ENCODE measurements around the gene AQR.
"Not testable (repeated sequence)": the region's sequence is repeated elsewhere in the genome, so short reads cannot be mapped to it uniquely, and the experiment has no call there.

Gene AQR

DNA sequence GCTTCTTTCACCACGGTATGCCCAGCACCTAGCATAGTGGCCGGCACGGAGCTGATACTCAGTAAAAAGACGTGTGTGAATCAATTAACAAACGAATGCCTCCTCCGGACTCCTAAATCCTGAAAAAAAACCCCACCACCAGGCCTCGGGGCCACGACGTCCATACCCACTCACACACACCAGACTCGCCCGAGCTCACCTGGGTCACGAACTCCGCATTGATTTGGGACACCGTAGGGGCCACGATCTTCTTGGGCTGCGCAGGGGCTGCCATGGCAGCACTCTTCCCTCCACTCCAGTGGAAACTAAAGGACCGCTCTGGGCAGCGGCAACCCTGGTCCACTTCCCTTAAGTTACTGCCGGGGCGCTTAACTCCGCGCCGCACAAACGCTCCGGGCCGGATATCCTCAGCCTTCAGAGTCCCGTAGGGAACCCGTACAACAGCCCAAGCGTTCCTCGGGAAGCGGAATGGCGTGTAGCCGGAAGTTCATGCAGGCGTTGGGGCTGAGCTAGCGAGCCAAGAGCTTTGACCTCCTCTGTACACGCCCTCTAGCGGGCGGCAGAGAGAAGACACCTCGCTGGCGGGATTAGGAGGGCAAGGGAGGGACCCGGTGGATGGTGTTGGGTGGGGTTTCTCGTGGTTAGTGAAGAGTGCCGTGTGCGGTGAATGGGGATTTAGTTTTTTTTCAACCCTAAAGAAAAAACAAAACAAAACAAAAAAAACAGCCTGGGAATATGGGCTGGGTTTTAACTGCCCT is at the start of gene AQR:
Gene AQR (minus strand): TSS at position 403 of the 758 bp plus-strand sequence. CDS start 129 bp downstream, at position 274.
- DNase-seq = peak; percentile 95

DNA sequence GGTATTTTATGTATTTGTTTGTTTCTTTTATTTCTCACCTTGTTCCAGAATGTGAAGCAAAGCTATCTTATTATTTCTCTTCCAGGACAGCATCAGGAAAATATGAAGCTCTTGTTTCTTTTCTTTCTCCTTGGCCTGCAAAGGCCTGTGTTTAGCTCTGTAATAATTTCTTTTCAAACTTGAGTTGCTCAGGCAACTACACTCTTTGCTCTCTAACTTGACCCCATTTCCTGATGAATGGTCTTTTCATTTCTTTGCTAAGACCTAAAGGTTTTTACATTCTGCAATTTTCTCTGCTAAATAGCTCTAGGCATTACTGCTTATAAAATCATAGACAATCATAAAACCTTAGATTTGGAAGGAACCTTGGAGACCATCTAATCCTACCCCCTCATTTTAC is 44.7 kb upstream of the AQR start:
- DNase-seq = no peak

- DNase-seq = no peak
Observed at GRCh38 chr15:35013370-35013769, 43.8 kb upstream of the AQR start.

GRCh38 chr15:35007397-35007796 is 37.9 kb upstream of the AQR start:
- no peak for DNase-seq

- no peak for DNase-seq
Observed at GRCh38 chr15:35005933-35006332, 36.4 kb upstream of the AQR start.

GRCh38 chr15:35003928-35004327 is 34.4 kb upstream of the AQR start:
- no peak for DNase-seq

- no peak for DNase-seq
Observed at GRCh38 chr15:35000511-35000910, 31.0 kb upstream of the AQR start.

DNA sequence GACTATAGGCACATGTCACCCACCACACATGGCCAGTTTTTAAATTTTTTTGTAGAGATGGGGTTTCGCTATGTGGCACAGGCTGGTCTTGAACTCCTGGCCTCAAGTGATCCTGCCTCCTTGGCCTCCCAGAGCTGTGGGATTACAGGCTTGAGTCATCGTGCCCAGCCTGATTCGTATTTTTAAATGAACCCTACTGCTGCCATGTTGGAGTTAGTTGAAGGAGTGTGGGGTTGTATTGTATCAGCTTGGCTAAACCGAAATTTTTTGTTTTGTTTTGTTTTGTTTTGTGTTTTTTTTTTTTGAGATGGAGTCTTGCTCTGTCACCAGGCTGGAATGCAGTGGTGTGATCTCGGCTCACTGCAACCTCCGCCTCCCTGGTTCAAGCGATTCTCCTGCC is 30.4 kb upstream of the AQR start:
- DNase-seq = no peak

GRCh38 chr15:34994925-34995324 is 25.4 kb upstream of the AQR start:
- no peak for DNase-seq

- no peak for DNase-seq
Observed at GRCh38 chr15:34993877-34994276, 24.3 kb upstream of the AQR start.

DNA sequence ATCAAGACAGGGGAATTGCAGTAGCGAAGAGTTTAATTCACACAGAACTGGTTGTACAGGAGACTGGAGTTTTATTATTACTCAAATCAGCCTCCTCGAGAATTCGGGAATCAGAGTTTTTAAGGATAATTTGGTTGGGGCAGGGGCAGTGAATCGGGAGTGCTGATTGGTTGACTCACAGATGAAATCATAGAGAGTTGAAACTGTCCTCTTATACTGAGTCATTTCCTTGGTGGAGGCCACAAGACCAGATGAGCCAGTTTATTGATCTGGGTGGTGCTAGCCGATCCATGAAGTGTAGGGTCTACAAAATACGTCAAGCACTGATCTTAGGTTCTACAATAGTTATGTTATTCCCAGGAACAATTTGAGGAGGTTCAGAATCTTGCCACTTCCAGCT is 23.9 kb upstream of the AQR start:
- no peak for DNase-seq

DNA sequence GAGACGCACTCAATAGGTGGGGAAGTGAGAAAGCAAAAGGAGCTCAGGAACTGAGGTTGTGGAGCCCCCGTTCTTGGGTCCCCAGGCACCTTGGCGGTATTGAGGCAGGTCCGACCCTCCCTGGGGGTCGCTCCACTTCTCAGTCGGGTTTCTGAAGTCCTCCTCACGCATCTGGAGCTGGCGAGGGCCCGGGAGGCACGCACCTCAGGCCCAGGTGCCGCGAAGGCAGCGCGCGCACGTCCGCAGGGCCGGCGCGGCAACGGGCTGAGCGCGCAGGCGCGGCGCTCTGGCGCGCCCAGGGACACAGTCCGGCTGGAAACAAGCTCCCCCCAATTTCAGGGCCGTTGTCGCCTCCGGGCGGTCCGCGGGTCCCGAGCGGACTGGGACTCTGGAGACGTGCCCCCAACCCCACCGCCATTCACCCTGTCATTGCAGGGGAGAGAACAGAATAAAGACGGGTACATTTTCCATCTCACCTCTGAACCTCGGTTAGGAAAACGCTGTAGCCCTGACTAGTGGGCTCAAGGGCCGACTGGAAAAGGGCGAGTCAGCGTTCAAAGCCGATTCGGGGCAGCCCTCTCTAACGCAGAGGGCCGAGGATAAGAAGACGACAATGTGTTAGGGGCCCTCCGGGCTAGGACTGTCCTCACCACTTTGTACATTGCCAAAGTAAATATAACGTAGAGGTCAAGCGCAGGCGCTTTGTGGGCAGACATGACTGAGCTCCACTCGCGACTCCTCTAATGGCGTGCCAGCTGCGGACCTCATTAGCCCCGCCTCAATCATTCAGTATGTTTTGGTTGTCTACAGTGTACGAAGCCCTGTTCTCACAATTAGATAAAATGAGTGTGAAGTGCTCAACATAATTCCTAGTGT is 18.7 kb upstream of the AQR start, which contains the start of gene ZNF770:
Gene ZNF770 (minus strand): TSS at position 261 of the 876 bp plus-strand sequence. CDS start 4,853 bp downstream, outside the sequence.
- DNase-seq = peak; percentile 89

- no peak for DNase-seq
Observed at GRCh38 chr15:34987609-34988026, 18.1 kb upstream of the AQR start.

- no peak for DNase-seq
Observed at GRCh38 chr15:34986771-34987480, 17.4 kb upstream of the AQR start.

DNA sequence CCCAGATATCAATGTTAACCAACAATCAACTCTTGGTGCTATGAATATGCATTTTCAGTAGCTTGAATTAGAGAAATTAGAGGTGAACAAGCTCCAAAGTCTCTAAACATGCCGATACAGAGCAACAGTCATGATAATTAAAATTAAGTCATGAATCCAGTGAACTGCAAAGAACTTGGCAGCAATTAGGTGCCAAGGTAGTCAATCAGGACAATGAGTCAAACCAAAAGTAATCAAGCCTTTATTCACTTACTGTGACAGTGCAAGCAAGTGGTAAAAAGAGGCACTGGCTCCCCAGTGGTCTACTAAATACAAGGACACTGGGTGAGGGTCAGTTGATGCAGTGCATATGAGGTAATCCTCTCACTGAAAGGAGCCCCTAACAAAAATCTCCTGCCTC is 16.8 kb upstream of the AQR start:
- no peak for DNase-seq

- DNase-seq = peak; percentile 33
Observed at GRCh38 chr15:34984889-34985630, 15.5 kb upstream of the AQR start.

DNA sequence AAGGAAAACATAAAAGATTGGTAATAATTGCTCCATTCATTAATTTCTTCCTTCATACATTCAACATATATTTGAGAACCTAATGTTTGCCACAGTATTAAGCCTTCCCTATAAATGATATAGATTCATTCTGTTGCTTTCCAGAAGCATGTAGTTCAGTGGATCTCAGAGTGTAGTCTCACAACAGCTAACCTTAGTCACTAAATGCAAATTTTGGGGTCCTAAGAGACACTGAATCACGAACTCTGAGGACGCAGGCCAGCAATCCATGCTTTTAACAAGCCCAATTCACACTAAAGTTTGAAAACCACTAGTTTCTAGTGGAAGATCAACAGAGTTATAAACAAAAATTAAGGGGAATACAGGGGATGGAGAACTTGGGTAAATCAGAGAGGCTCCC is 7.2 kb upstream of the AQR start:
- no peak for DNase-seq

GRCh38 chr15:34976073-34976472 is 6.5 kb upstream of the AQR start:
- DNase-seq = no peak

- no peak for DNase-seq
Observed at GRCh38 chr15:34973512-34973911, 4.0 kb upstream of the AQR start.

DNA sequence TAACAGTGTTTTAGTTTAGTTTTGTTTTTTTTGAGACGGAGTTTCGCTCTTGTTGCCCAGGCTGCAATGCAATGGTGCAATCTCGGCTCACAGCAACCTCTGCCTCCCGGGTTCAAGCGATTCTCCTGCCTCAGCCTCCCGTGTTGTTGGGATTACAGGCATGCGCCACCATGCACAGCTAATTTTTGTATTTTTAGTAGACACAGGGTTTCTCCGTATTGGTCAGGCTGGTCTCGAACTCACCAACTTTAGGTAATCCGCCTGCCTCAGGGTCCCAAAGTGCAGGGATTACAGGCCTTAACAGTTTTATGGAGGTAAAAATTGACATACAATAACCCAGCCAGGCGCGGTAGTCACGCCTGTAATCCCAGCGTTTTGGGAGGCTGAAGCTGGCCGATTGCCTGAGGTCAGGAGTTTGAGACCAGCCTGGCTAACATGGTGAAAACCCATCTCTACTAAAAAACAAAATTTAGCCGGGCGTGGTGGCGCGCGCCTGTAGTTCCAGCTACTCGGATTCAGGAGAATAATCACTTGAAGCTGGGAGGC is 629 bp upstream of the AQR start:
- not testable (repeated sequence) for DNase-seq

DNA sequence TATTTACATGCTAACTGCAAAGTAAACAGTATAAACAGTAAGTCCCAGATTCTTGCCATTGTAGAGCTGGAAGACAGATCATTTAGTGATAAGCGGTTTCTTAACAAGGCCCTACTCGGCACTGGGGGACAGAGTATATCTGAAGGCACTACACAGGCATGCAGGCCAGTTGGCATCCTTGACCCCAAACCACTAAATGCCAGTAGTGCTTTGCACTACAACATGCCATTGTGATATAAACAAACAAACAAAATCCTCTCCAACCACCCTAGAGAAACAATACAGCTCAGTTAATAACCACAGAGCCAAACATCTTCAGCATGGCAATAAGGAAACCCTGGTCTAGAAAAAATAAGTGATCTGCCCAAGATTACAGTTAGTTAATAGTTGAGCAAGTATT is 5.3 kb downstream of the AQR start:
- no peak for DNase-seq

GRCh38 chr15:34953851-34954250 is 15.7 kb downstream of the AQR start:
- DNase-seq = no peak

All from CD4-positive, alpha-beta T cell treated with Interleukin-17A for 1 hour (primary cell).